RWPE2 (cell line): ENCODE results near the gene CNTLN.

Source experiments
- ATAC-seq: fragments of 200-7000 bp; cut with Tn5 transposase; 3 replicates; pipeline ENCODE4 v1.9.1; 2021; ENCODE audit warnings: low read depth
- DNase-seq: peaks from one replicate; pipeline ENCODE4 v3.0.0-alpha.2; 2020; ENCODE audit warnings: low spot score
- H3K27ac ChIP-seq: fragments of 450-650 bp; 2 replicates; pipeline ENCODE4 v1.5.1; 2017; ENCODE audit warnings: mild to moderate bottlenecking; ENCODE audit not compliant: poor library complexity, severe bottlenecking
- H3K27me3 ChIP-seq: fragments of 250-450 bp; sonication (Bioruptor Pico); 2 replicates; pipeline ENCODE4 v1.5.1; 2021; ENCODE audit warnings: mild to moderate bottlenecking, moderate library complexity; ENCODE audit not compliant: insufficient read depth, poor library complexity, severe bottlenecking
- H3K36me3 ChIP-seq: fragments of 250-450 bp; sonication (Bioruptor Pico); 2 replicates; pipeline ENCODE4 v1.5.1; 2020; ENCODE audit warnings: low read depth, mild to moderate bottlenecking, moderate library complexity
- H3K4me1 ChIP-seq: fragments of 250-450 bp; sonication (Bioruptor Pico); 2 replicates; pipeline ENCODE4 v1.5.1; 2021; ENCODE audit warnings: mild to moderate bottlenecking, moderate library complexity; ENCODE audit not compliant: insufficient read depth, poor library complexity, severe bottlenecking
- H3K4me3 ChIP-seq: fragments of 250-450 bp; sonication (Bioruptor Pico); 2 replicates; pipeline ENCODE4 v1.5.1; 2021; ENCODE audit warnings: mild to moderate bottlenecking, moderate library complexity; ENCODE audit not compliant: severe bottlenecking
- H3K9me3 ChIP-seq: fragments of 250-450 bp; sonication (Bioruptor Pico); 2 replicates; pipeline ENCODE4 v1.5.1; 2021; ENCODE audit warnings: mild to moderate bottlenecking, moderate library complexity; ENCODE audit not compliant: severe bottlenecking
- CTCF ChIP-seq: fragments of 450-650 bp; IDR thresholded peaks from one replicate; pipeline ENCODE4 v1.5.1; 2017; ENCODE audit warnings: mild to moderate bottlenecking, moderate library complexity; ENCODE audit not compliant: poor library complexity, severe bottlenecking

The CNTLN gene

GRCh38 chr9:17293685-17294084 lies 158.8 kb downstream of the CNTLN start:
- ATAC-seq: no peak
- Histone ChIP-seq H3K4me1 (no peaks in the 10 kb centered on the region), H3K4me3 (no peak overlapping the region), H3K27me3 (no peaks in the 10 kb centered on the region), H3K36me3 (no peaks in the 10 kb centered on the region), H3K27ac (no peak overlapping the region), H3K9me3 (no peaks in the 10 kb centered on the region)
- TF ChIP-seq CTCF: no peak
- no peak for DNase-seq

- Histone ChIP-seq H3K4me1 (no peaks in the 10 kb centered on the region), H3K27ac (no peak overlapping the region), H3K27me3 (no peaks in the 10 kb centered on the region), H3K4me3 (no peak overlapping the region), H3K9me3 (no peaks in the 10 kb centered on the region), H3K36me3 (no peaks in the 10 kb centered on the region)
- no peak for TF ChIP-seq CTCF
- DNase-seq (no peak), ATAC-seq (no peak)
Observed at GRCh38 chr9:17294822-17295624, 160.2 kb downstream of the CNTLN start.

- H3K9me3 ChIP-seq: no peaks in the 10 kb centered on the region
- no peaks in the 10 kb centered on the region for H3K27me3 ChIP-seq
- H3K27ac ChIP-seq: no peak overlapping the region
- H3K36me3 ChIP-seq: no peaks in the 10 kb centered on the region
- peaks cover 4% of the 10 kb centered on the region for H3K4me1 ChIP-seq
- H3K4me3 ChIP-seq: no peak overlapping the region
- no peak for DNase-seq
- no peak for ATAC-seq
- TF ChIP-seq CTCF: no peak
Observed at GRCh38 chr9:17315341-17315740, 180.5 kb downstream of the CNTLN start.

- H3K4me1 ChIP-seq: peaks cover 4% of the 10 kb centered on the region
- no peaks in the 10 kb centered on the region for H3K27me3 ChIP-seq
- DNase-seq (no peak), ATAC-seq (0 out of 3 replicates have a peak, but pooled peaks have one; percentile 29)
- no peaks in the 10 kb centered on the region for H3K9me3 ChIP-seq
- H3K4me3 ChIP-seq: no peak overlapping the region
- no peaks in the 10 kb centered on the region for H3K36me3 ChIP-seq
- H3K27ac ChIP-seq: no peak overlapping the region
- TF ChIP-seq CTCF: no peak
Observed at GRCh38 chr9:17318821-17319320, 184.0 kb downstream of the CNTLN start.

- Histone ChIP-seq H3K4me1 (peaks cover 4% of the 10 kb centered on the region), H3K4me3 (no peak overlapping the region), H3K36me3 (no peaks in the 10 kb centered on the region), H3K9me3 (no peaks in the 10 kb centered on the region), H3K27ac (no peak overlapping the region), H3K27me3 (no peaks in the 10 kb centered on the region)
- ATAC-seq: no peak
- no peak for TF ChIP-seq CTCF
- no peak for DNase-seq
Observed at GRCh38 chr9:17319864-17320263, 185.0 kb downstream of the CNTLN start.
